Ureter (tissue), 1 donor: ENCODE results near the gene WFDC13. TPM values are rescaled to one million over a fixed set of nuclear protein-coding genes. Genes with fewer than 3 reads are reported as not detected.
"Not testable (repeated sequence)": the region's sequence is repeated elsewhere in the genome, so short reads cannot be mapped to it uniquely, and the experiment has no call there.

ENCODE experiments used
- DNase-seq: peaks from one replicate; pipeline ENCODE4 v3.0.0-alpha.2; 2020; ENCODE audit warnings: low spot score
- total RNA-seq: library from RNA; stranded (reverse); gene quantifications from one replicate; pipeline ENCODE4 v1.2.4, GENCODE V29; 2023
- donor health status: DM: yes; HTN: yes; CAD: no.

Gene WFDC13, protein sequence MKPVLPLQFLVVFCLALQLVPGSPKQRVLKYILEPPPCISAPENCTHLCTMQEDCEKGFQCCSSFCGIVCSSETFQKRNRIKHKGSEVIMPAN
- 0.55 TPM for total RNA-seq

- peak; percentile 73 for DNase-seq
Observed at GRCh38 chr20:45701873-45702272, at the start of gene WFDC13. Gene WFDC13 (plus strand): TSS chr20:45702038. CDS start chr20:45702124, 86 bp downstream.

DNA sequence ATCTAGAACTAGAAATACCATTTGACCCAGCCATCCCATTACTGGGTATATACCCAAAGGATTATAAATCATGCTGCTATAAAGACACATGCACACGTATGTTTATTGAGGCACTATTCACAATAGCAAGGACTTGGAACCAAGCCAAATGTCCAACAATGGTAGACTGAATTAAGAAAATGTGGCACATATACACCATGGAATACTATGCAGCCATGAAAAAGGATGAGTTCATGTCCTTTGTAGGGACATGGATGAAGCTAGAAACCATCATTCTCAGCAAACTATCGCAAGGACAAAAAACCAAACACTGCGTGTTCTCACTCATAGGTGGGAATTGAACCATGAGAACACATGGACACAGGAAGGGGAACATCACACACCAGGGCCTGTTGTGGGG is 44.8 kb upstream of the WFDC13 start:
- DNase-seq, result not testable (repeated sequence)

DNA sequence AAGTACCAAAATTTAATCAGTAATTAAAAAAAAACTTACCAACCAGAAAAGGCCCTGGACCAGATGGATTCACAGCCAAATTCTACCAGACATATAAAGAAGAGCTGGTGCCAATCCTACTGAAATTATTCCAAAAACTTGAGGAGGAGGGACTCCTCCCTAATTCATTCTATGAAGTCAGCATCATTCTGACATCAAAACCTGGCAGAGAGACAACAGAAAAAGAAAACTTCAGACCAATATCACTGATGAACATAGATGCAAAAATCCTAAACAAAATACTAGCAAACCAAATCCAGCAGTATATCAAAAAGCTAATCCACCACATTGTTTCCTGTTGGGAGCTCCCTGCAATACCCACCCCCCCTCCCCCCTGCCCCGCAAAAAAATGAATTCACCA is 31.7 kb upstream of the WFDC13 start, which contains the start of gene WFDC11:
Gene WFDC11 (minus strand): TSS at position 101 of the 400 bp plus-strand sequence. CDS start 19,639 bp downstream, outside the sequence.
- no peak for DNase-seq

DNA sequence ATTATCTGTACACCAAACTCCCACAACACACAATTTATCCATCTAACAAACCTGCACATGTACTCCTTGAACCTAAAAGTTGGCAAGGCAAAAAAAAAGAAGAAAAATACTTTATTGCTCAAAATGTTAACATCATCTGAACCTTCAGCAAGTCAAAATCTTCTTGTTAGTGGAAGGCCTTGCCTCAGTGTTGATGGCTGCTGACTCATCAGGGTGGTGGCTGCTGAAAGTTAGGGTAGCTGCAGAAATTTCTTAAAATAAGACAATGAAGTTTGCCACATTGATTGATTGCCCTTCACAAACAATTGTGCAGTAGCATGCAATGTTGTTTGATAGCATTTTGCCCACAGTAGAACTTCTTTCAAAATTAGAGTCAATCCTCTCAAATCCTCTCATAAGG is 29.1 kb upstream of the WFDC13 start:
- DNase-seq, result no peak

GRCh38 chr20:45679650-45680049 is 22.2 kb upstream of the WFDC13 start:
- no peak for DNase-seq

DNA sequence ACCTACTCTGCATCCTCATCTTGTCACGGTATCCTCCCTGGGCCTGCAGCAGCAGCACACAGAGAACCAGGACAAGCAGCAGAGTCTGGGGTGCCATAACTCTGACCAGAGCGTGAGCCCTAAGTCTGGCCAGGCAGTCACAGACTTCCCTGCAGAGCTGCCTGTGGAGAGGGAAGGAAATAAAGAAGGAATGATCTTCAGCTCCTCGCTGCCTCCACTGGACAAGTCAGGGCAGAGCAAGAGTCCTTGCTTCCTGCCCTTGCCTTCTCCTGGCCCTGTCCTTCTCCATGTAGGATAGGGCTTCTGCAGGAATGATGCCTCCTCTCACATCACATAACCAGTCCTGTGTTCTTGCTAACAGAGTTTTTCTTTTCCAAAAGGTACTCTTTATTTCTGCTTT is 15.9 kb upstream of the WFDC13 start:
- no peak for DNase-seq

DNA sequence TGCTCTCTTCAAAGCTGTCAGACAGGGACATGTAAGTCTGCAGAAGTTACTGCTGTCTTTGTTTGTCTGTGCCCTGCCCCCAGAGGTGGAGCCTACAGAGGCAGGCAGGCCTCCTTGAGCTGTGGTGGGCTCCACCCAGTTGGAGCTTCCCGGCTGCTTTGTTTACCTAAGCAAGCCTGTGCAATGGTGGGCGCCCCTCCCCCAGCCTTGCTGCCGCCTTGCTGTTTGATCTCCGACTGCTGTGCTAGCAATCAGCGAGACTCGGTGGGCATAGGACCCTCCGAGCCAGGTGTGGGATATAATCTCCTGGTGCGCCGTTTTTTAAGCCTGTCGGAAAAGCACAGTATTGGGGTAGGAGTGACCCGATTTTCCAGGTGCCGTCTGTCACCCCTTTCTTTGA is 8.5 kb upstream of the WFDC13 start:
- DNase-seq, result not testable (repeated sequence)

DNA sequence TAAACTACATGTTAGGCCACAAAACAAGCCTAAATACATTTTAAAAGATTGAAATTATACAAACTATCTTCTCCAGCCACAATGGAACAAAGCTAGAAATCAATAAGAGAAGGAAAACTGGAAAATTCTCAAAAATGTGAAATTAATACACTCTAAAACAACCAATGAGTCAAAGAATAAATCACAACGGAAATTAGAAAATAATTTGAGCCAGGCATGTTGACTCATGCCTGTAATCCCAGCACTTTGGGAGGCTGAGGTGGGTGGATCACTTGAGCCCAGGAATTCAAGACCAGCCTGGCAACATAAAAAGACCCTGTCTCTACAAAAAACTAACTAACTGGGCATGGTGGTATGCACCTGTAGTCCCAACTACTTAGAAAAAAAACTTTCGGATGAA is 6.3 kb upstream of the WFDC13 start:
- DNase-seq, result no peak

GRCh38 chr20:45701104-45701503 is 734 bp upstream of the WFDC13 start:
- no peak for DNase-seq

DNA sequence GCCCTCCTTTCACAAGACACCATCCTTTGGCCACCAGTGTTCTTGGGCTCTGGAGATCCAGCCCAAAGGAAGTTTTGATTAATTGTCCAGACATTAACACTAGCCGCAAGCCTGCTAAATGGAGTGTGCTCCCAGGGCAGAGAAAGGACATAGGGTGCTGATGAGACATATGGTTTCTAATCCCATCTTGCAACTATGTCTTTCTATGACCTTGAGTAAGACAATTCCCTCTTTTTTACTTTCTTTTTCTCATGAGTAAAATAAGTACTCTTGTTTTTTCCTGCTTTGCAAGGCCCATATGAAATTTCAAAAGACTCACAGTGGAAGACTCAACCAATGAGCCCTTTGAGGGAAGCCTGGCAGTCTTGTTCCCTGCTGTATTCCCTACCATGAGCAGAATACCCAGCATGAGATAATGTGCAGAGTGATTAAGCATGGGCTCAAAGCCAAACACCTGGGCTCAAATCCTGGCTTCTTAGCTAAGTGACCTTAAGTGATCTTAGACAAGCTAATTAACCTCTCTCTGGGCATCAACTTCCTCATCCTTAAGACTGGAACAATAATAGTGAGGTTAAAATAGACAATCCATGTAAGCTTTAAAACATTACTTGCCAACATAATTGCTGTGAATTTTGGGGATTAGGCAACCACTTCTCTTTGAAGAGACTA is 3.3 kb downstream of the WFDC13 start, which contains the start of gene WFDC10B:
Gene WFDC10B (minus strand): TSS at position 51 of the 669 bp plus-strand sequence. CDS start 19,027 bp downstream, outside the sequence.
- DNase-seq, result no peak

- not testable (repeated sequence) for DNase-seq
Observed at GRCh38 chr20:45716141-45716688, 14.4 kb downstream of the WFDC13 start.

- no peak for DNase-seq
Observed at GRCh38 chr20:45722047-45722446, 20.2 kb downstream of the WFDC13 start, which contains the start of gene SPINT4. Gene SPINT4 (plus strand): TSS chr20:45722347. CDS start chr20:45722368, 21 bp downstream.

- DNase-seq, result no peak
Observed at GRCh38 chr20:45725134-45725533, 23.3 kb downstream of the WFDC13 start.

- DNase-seq, result no peak
Observed at GRCh38 chr20:45727044-45727443, 25.2 kb downstream of the WFDC13 start.

DNA sequence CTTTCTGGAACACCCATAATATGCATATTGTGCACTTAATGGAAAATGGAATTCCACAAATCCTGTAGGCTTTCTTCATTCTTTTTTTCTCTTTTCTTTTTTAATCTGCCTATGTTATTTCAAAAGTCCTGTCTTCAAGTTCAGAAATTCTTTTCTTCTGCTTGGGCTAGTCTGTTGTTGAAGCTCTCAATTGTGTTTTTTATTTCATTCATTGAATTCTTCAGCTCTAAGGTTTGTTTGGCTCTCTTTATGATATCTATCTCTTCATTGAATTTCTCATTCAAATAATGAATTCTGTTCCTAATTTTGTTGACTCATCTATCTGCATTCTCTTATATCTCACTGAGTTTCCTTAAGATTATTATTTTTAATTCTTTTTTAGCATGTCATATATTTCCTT is 30.4 kb downstream of the WFDC13 start:
- DNase-seq, result no peak

DNA sequence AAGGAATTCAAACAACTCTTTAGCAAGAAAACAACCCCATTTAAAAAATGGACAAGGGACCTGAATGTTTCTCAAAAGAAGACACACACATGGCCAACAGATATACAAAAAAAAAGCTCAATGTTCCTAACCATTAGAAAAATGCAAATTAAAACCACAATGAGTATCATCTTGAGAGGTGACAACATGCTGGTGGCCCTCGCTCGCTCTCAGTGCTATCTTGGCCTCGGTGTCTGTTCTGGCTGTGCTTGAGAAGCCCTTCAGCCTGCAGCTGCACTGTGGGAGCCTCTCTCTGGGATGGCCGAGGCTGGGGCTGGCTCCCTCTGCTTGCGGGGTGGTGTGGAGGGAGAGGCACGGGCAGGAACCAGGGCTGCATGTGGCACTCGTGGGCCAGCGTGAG is 33.7 kb downstream of the WFDC13 start:
- no peak for DNase-seq

GRCh38 chr20:45735988-45736387 is 34.1 kb downstream of the WFDC13 start:
- no peak for DNase-seq

GRCh38 chr20:45742596-45742995 is 40.8 kb downstream of the WFDC13 start:
- DNase-seq, result no peak

DNA sequence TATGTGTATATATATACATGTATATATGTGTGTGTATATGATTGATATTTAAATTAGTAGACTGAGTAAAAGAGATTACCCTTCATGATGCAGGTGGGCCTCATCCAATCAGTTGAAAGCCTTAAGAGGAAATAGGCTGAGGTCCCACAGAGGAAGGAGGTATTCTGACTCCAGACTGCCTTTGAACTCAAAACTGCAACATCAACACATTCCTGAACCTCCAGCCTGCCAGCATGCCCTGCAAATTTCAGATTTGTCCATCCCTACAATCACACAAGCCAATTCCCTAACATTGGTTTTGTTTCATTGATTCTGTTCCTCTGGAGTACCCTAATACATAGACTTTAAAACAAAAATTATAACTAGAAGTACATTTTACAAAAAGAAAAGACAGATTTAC is 43.2 kb downstream of the WFDC13 start:
- DNase-seq, result no peak

DNA sequence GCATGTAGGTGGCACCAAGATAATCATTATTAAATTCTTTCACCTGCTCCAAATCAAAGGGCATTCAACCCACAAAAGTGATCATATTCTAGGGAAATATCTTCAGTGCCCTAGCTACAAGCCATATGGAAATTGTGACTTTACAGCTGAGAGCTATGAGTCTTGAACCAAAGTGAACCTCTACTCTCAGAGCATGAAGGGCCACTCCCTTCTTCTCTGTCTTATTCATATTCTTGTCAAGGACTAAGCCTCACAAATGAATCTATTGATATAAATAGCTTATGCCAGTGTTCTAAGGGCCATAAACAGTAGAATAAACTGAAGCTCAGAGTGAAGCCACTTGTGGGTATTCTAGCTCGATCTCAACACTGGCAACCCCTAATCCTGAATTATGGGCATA is 49.9 kb downstream of the WFDC13 start:
- DNase-seq, result no peak

- DNase-seq, result no peak
Observed at GRCh38 chr20:45752746-45753145, 50.9 kb downstream of the WFDC13 start.

DNA sequence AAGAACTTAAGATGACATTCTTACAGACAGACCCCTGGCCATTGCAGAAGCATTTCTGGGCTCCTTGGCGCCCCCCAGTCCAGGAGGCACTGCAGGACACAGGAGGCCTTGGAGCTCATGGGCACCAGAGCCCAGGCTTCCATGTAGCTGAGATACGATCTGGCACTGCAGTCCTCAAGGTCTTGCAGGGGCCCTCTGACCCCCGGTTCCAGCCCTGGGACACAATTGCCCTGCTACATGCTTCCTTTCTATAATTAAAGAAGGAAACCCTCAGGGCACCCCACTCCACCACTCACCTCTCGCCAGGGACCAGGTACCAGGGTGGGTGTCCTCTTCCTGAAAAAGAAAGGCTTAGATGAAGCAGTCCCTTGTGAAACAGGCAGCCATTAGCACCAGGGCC is 56.3 kb downstream of the WFDC13 start:
- DNase-seq, result no peak
